ENCODE data around the gene RPL27A.

- TF ChIP-seq GATA2 (IDR thresholded peaks at IDR 0.05; ENCODE audit: insufficient read depth, insufficient read length, low read depth, low read length): peak; percentile 23
- peak; percentile 40 for TF ChIP-seq POLR2A (IDR thresholded peaks at IDR 0.05; ENCODE audit: low read depth, low read length)
- no peak for TF ChIP-seq EZH2 (IDR thresholded peaks at IDR 0.05; ENCODE audit: borderline replicate concordance, low read depth, low read length, severe bottlenecking)
- TF ChIP-seq POLR2AphosphoS5 (IDR thresholded peaks at IDR 0.05; ENCODE audit: insufficient read depth, low read depth, low read length): peak; percentile 75
- TF ChIP-seq CTCF (IDR thresholded peaks at IDR 0.05; ENCODE audit: extremely low read depth in 1 of 2, insufficient read depth in 1 of 2, low read depth in 1 of 2, low read length in 2 of 2): no peak
- TF ChIP-seq MAX (IDR thresholded peaks at IDR 0.05; ENCODE audit: insufficient read depth, insufficient read length): no peak
- no peak for TF ChIP-seq MYC (IDR thresholded peaks at IDR 0.05; ENCODE audit: low read depth, low read length)
These were observed 36.6 kb downstream of the RPL27A start for GRCh38 chr11:8719211-8719649.

Measured in endothelial cell of umbilical vein (primary cell).